ENCODE data around the gene VPS50.

VPS50 gene, protein sequence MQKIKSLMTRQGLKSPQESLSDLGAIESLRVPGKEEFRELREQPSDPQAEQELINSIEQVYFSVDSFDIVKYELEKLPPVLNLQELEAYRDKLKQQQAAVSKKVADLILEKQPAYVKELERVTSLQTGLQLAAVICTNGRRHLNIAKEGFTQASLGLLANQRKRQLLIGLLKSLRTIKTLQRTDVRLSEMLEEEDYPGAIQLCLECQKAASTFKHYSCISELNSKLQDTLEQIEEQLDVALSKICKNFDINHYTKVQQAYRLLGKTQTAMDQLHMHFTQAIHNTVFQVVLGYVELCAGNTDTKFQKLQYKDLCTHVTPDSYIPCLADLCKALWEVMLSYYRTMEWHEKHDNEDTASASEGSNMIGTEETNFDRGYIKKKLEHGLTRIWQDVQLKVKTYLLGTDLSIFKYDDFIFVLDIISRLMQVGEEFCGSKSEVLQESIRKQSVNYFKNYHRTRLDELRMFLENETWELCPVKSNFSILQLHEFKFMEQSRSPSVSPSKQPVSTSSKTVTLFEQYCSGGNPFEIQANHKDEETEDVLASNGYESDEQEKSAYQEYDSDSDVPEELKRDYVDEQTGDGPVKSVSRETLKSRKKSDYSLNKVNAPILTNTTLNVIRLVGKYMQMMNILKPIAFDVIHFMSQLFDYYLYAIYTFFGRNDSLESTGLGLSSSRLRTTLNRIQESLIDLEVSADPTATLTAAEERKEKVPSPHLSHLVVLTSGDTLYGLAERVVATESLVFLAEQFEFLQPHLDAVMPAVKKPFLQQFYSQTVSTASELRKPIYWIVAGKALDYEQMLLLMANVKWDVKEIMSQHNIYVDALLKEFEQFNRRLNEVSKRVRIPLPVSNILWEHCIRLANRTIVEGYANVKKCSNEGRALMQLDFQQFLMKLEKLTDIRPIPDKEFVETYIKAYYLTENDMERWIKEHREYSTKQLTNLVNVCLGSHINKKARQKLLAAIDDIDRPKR

DNA sequence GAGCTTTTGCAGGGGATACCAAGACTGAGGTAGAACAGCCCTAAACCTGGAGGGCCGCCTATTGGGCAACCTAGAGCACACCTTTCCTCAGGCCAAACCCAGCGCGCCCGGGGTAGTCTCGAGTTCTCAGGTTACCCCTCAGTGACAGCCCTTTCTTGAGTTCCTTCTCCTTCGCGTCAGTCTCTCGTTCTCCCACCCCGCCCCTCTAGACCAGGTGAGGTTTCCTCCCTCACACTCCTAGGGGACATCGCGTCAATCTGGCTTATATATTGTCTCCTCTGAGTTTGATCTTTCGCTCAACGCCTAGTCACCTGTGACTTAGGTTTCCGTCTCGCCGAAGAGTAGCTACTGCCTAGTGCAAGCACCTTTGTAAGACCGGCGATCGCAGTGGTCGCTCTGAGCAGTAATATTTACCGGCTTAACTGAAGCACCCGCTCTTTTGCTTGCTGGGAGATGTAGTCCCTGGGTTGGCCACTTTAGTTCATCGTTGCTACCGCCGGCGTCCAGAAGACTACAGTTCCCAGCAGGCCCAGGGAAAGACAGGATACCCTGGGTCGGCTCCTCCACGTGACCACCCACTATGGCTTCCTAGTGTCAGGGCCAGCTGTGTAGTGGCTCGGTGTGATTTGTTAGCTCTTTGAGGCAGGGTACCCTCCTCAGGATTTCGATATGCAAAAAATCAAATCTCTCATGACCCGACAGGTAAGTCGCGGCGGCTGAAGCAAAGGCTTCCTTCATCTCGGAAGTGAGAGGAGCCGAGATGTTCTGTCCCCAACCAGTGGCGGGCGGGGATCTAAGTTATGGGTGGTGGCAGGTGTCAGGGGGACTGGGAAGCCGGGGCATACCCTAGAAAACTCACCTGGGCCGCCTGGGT, at the start of gene VPS50:
TSS of gene VPS50 (plus strand) at position 568 of the 874 bp plus-strand sequence. CDS start at position 670, 102 bp downstream.
- peak; percentile 86 to 89 for DNase-seq (ENCODE audit: low read depth in 2 of 2)

DNA sequence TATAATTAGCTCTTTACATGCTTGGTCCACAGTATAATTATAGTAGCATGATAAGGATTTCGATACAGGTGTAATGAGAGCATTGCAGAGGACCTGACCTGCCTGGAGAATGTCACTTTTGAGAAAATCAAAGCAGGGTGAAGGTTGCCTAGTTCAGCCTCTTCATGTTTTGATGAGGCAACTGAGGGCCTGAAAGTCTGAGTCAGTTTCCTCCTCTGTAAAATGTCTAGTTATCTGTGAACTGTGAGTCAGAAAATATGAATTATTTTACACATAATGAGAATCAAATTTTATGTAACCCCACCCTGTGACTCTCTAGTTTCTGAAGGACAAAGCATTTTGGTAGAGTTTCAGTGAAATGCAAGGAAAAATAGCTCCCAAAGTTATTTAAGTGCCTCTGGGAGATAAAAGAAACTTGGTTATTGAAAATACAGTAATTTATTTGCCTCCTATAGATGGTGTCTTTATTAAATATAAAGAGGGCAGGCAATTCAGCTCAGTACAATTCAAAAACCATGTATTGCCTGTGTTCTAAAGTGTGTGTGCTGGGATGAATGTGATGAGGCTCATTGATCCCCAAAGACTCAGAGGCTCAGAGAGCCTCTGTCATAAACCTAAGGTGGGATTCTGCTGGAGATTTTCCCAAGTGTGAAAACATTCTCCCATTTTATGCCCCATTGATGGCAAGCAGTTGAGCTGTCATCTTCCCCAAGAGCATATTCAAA, 46.7 kb upstream of the VPS50 start:
- DNase-seq (ENCODE audit: low read depth in 2 of 2): no peak

- no peak for DNase-seq (ENCODE audit: low read depth in 2 of 2)
Measured at GRCh38 chr7:93188870-93189634, 43.1 kb upstream of the VPS50 start.

DNA sequence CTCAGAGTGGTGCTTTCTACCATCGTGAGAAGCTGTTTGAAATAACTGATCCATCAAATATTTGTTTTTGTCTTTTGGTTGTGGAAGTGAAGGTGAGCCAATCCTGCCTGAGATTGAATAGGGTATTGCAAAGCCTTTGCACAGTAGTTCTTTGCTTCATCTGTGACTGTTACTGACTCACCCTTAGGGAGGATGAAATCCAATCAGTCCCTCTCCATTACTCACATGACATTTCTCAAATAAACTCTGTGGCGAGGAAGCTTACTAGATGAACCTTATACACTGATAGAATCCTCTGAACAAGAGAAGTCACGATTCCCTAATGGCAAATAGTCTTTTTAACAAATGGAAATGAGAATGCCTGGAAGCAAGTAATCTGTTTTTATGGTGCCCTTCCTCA, 37.8 kb upstream of the VPS50 start:
- no peak for DNase-seq (ENCODE audit: low read depth in 2 of 2)

DNA sequence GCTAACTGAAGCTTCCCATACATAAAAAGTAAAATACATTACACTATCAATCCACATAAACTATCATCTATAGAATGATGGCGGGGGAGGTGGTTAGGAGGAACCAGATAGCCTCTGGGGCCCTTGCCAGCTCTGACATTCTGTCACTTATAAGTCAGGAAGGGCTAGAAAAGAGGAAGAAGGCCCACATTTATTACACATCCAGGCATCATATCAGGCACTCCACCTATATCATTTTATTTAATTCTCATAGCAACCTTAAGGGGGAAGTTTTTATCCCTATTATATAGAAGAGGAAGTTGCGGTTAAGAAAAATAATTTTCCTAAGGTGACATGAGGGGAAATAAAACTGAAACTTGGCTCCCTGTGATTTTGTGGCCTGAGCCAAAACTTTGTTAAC, 35.8 kb upstream of the VPS50 start:
- no peak for DNase-seq (ENCODE audit: low read depth in 2 of 2)

DNA sequence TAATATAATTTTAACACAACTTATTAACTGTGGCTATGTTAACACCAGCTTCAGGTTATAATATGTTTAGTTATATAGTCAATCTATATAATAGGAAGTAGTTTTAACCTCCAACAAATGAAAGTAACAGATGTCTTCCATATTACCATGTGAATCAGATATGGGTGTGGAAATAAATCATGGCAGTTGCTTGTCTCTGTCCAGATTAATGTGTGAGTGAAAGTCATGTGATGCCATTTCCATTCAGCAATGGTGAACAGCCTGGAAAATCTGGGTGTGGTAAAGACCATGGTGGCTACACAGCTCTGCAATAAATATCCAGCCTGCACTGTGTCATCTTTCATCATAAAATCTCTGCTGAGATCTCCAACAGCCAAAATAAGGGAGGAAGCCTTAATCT, 33.7 kb upstream of the VPS50 start:
- DNase-seq (ENCODE audit: low read depth in 2 of 2): no peak

DNA sequence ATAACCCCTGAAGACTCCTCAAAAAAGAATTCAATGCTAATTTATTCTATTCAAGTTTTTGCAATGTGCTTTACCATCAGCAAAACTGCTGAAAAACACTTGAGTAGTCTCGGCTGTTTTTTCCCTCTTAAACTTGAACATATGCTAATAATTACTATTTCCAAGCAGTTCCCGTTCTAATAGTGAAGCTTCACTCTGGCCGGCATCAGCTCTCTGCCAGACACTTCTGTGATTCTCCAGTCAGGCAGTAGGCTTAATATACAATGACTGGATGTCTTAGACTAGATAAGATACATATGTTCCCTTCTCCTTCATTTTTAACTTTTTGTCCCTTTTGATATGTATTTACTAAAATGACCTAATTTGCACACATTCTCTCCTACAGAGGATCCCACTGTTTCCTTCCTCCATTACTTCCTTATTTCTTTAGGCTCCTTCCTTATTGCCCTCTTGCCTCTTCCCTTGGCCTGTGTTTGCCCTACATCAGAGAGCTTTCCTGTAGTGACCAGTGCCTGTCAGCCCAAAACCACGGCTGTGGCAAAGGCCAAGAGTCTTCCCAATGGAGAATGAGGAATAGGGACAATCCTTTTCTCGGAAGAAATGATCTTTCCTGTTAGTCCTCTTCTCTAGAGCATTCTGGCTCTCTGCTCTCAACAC, 29.4 kb upstream of the VPS50 start:
- no peak for DNase-seq (ENCODE audit: low read depth in 2 of 2)

DNA sequence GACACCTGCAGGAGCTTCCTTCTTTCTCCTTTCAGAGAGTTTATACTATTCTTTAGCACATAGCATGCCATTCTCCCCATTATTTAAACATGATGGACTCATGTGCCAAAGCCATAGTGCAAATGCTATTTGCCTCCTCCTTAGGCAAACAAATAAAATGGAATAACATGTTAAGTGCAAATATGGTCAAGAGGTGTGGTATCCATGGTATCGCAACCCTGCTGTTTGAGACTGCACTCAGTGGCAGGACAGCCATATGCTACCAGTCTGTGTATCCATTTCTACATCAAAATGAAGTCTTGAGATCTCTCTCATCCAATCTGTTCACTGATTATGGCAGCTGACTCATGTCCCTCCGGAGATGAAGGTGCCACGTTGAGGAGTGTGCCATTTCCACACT, 28.7 kb upstream of the VPS50 start:
- DNase-seq (ENCODE audit: low read depth in 2 of 2): no peak

DNA sequence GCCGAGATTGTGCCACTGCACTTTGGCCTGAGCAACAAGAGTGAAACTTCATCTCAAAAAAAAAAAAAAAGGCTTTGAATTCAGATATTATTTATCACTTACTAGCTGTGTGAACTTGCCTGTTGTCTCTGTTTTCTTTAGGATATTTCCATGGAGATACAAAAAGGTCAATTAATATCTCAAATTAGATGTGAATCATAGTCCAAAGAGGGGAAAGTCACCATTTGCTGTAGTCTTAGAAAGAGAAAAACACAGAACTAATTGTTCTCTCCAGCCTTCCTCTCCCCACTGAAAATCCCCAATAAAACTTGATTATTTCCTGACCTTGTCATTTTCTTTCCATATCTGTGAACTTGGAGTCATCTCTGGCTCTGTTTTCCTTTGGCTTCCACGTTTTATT, 27.1 kb upstream of the VPS50 start:
- DNase-seq (ENCODE audit: low read depth in 2 of 2): no peak

DNA sequence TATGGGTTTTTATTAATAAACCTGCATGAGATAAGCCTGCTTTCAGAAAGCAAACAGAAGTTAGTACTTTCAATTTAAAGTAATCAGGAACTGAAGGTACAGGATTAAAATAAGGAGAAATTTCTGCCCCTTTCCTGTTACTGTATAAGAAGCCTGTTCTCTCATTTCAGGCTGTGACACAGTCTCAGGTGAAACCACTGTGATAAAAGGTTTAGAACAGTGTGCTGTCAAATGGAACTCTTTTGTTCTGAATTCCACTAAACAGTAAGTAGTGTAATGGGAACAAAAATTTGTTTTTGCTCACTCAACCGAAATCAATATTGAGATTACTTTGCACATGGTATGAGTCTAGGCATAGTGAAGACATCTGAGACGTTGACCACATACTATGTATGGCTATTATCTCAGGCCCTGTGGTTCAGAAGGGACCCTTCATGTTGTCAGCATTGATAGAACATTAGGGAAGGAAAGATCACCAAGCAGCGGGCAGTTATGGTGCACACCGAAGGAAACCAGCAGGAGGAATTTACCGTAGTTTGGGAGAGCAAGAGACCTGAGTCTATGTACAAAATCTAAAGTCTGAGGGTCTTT, 20.8 kb upstream of the VPS50 start:
- no peak for DNase-seq (ENCODE audit: low read depth in 2 of 2)

DNA sequence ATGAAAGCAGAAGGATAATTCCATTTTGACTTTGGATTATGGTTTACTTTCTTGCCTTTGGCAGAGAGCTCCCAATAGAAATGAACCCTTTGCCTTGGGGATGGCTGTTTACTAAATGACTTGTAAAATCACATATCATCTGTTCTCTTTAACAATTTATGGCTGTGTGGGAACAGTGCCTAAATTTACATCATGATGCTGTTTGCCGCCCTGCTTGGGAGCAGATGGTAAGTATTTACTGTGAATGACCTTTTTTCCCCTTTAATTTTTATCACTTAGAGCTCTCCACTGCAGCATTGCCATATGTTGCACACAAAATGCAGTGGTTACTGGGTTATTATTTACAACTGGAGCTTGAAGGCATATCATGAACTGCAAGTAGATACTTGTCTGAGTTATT, 19.3 kb upstream of the VPS50 start:
- no peak for DNase-seq (ENCODE audit: low read depth in 2 of 2)

GRCh38 chr7:93218997-93219827, 13.0 kb upstream of the VPS50 start:
- DNase-seq (ENCODE audit: low read depth in 2 of 2): no peak

DNA sequence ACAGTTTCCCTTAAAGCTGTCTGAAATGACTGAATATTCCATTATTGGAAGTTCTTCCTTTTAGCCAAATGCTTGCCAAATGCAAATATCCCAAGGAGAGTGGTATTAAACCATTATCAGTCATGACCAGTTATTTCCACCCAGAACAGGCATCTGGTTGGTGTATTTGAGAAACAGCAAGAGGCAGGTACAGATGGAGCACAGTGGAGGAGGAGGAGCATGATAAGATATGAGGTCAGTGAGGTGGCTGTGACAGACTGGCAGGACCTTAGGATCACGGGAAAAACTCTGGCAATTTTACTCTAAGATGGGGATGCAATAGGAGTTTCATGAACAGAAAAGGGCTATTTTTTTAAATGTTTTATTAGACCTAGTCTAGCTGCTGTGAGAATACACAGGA, 12.3 kb upstream of the VPS50 start:
- no peak for DNase-seq (ENCODE audit: low read depth in 2 of 2)

- no peak for DNase-seq (ENCODE audit: low read depth in 2 of 2)
Measured at GRCh38 chr7:93226310-93226709, 5.9 kb upstream of the VPS50 start, which contains the start of gene HEPACAM2. Gene HEPACAM2, minus strand, starts transcription at chr7:93226469.

DNA sequence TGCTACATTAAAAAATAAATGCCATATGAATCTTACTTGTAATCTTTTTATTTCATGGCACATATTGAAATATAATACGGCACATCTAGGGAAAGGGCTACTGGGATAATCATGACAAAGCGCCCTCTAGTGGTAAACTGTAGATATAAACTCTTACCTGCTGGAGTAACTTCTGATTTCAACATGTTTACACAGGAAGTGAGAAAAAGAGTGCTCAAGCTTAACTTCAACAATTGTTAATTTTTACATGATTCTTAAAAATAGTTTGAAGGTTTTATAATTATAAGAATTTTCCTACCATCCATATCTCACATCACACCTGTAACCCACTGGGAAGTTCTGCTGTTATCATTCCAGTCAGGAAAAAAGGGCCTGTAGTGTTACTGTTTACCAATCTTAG, 3.9 kb upstream of the VPS50 start:
- peak in 1 of 2 experiments; percentile 7 for DNase-seq (ENCODE audit: low read depth in 2 of 2)

DNA sequence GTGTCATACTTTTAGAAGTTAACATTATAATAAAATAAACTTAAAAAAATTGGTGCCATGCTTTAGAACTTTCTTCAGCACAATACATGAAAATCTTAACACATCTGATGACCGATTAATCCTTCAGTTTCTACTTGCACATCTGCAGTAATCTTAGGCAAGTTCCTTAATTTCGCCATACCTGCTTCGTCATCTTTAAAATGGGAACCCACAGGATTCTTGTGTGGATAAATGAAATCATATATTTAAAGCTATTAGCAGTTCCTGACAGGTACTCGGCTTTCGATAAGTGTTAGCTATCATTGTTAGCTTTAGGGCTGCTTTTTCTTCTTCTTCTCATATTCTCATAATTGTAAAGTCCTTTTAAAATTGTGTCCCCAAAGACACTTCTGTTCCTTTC, 907 bp upstream of the VPS50 start:
- DNase-seq (ENCODE audit: low read depth in 2 of 2): no peak

DNA sequence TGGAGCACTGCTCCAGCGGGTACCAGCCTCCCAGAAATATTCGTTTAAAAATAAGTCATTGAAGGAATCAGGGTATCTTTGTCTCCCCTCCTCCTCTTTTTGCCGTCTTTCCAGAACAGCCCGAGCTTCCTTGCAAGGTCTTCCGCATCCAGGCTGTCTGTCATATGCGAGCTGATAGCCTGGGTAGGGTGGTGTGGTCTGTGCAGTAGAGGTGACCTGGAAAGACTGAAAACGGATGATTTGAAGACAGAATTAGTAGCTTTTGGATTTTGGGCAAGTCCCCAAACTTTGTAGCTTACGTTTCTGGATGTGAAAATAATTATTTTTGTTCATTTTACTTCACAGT, 480 bp downstream of the VPS50 start:
- no peak for DNase-seq (ENCODE audit: low read depth in 2 of 2)

- DNase-seq (ENCODE audit: low read depth in 2 of 2): no peak
Measured at GRCh38 chr7:93235541-93235940, 3.4 kb downstream of the VPS50 start.

DNA sequence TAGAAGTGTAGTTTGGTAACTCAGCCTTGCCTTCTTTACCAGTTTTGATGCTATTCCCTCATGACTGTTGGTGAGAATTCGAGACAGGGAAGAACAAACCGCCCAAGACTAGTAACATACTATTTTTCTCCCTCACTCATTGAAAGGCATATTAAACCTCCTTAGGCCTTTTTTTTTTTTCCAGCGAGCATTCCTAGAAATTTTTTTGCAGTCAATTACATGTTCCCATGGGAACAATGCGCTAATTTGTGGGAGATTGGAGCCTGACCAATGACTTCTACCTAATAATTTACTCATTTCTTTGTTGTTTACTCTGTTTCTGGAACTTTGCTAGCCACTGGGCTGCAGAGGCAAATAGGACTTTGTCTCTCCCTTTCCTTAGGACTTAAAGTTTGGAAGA, 6.0 kb downstream of the VPS50 start:
- DNase-seq (ENCODE audit: low read depth in 2 of 2): no peak

Measured in fibroblast of skin of left biceps (primary cell).